Activated T-helper 2 cell treated with anti-CD3 and anti-CD28 coated beads, Interferon-gamma antibody, Interleukin-2, Interleukin-4, amounts not matched to agents 10 μg/mL and 5 μg/mL and 100 μg/mL, durations not matched to agents 14 hours and 24 hours and 36 hours (primary cell): ENCODE measurements around the gene RUNX2. TPM values are rescaled to one million over a fixed set of nuclear protein-coding genes. Genes with fewer than 3 reads are reported as not detected.

Experiments used
- DNase-seq: peaks from one replicate; pipeline ENCODE4 v3.0.0; 2021; ENCODE audit warnings: low spot score
- H3K27ac Mint-ChIP-seq: one replicate; pipeline ENCODE4 v1.8.0; 2021; ENCODE audit warnings: mixed read lengths
- H3K27me3 Mint-ChIP-seq: one replicate; pipeline ENCODE4 v1.8.0; 2021; ENCODE audit warnings: low read depth, mixed read lengths
- H3K36me3 Mint-ChIP-seq: one replicate; pipeline ENCODE4 v1.8.0; 2021; ENCODE audit warnings: low read depth, mixed read lengths
- H3K4me1 Mint-ChIP-seq: one replicate; pipeline ENCODE4 v1.8.0; 2021; ENCODE audit warnings: low read depth, mixed read lengths
- H3K4me3 Mint-ChIP-seq: one replicate; pipeline ENCODE4 v1.8.0; 2021; ENCODE audit warnings: low read depth, mild to moderate bottlenecking, moderate library complexity, mixed read lengths
- H3K9me3 Mint-ChIP-seq: one replicate; pipeline ENCODE4 v1.8.0; 2021; ENCODE audit warnings: mixed read lengths
- intact Hi-C: fragments of 100-400 bp; cut with micrococcal nuclease; formaldehyde crosslinking; loops from one replicate; pipeline ENCODE4 v1.15.1; 2023
- total RNA-seq: library from RNA; stranded (reverse); gene quantifications from 2 replicates; pipeline ENCODE4 v1.2.3, GENCODE V29; 2022

RUNX2 gene
- total RNA-seq, 1 donor from 2014 or later = 60.8 TPM

- Mint-ChIP-seq H3K9me3 (no peaks in the 10 kb centered on the region), H3K36me3 (peaks cover 66% of the 10 kb centered on the region), H3K27me3 (no peaks in the 10 kb centered on the region), H3K27ac (peak overlapping the region; percentile 99), H3K4me3 (peak overlapping the region; percentile 98), H3K4me1 (peaks cover 50% of the 10 kb centered on the region)
- no peak for DNase-seq
- intact Hi-C loops = loop anchor here (1.0 to 5.0 kb wide), 5 partner anchors 43 to 591 kb away; no protein-coding TSS in a partner anchor
Observed at GRCh38 chr6:45420909-45421708, 93.0 kb downstream of the RUNX2 start.

GRCh38 chr6:45421709-45422502 lies 93.8 kb downstream of the RUNX2 start:
- H3K9me3 Mint-ChIP-seq = no peaks in the 10 kb centered on the region
- H3K27me3 Mint-ChIP-seq = no peaks in the 10 kb centered on the region
- H3K4me1 Mint-ChIP-seq = peaks cover 45% of the 10 kb centered on the region
- H3K36me3 Mint-ChIP-seq = peaks cover 71% of the 10 kb centered on the region
- peak overlapping the region; percentile 99 for H3K27ac Mint-ChIP-seq
- intact Hi-C loops = loop anchor here (1.0 to 5.0 kb wide), 4 partner anchors 380 to 590 kb away; no protein-coding TSS in a partner anchor
- peak overlapping the region; percentile 100 for H3K4me3 Mint-ChIP-seq
- peak; percentile 64 for DNase-seq

- H3K27ac Mint-ChIP-seq = peak overlapping the region; percentile 99
- H3K4me1 Mint-ChIP-seq = peaks cover 43% of the 10 kb centered on the region
- peak overlapping the region; percentile 100 for H3K4me3 Mint-ChIP-seq
- H3K9me3 Mint-ChIP-seq = no peaks in the 10 kb centered on the region
- intact Hi-C loops = loop anchor here (1.0 to 5.0 kb wide), 4 partner anchors 380 to 590 kb away; no protein-coding TSS in a partner anchor
- no peaks in the 10 kb centered on the region for H3K27me3 Mint-ChIP-seq
- peak; percentile 62 for DNase-seq
- H3K36me3 Mint-ChIP-seq = peaks cover 71% of the 10 kb centered on the region
Observed at GRCh38 chr6:45422503-45423110, 94.5 kb downstream of the RUNX2 start.

GRCh38 chr6:45423111-45423823 lies 95.1 kb downstream of the RUNX2 start:
- Mint-ChIP-seq H3K4me1 (peaks cover 45% of the 10 kb centered on the region), H3K4me3 (peak overlapping the region; percentile 100), H3K9me3 (no peaks in the 10 kb centered on the region), H3K27ac (peak overlapping the region; percentile 99), H3K27me3 (no peaks in the 10 kb centered on the region), H3K36me3 (peaks cover 73% of the 10 kb centered on the region)
- intact Hi-C loops = loop anchor here (5.0 kb wide), 3 partner anchors 379 to 589 kb away; no protein-coding TSS in a partner anchor
- DNase-seq = no peak

- Mint-ChIP-seq H3K27ac (peak overlapping the region; percentile 93), H3K9me3 (no peaks in the 10 kb centered on the region)
- no peak for DNase-seq
Observed at GRCh38 chr6:45423824-45424450, 95.8 kb downstream of the RUNX2 start.

GRCh38 chr6:45424451-45424861 lies 96.3 kb downstream of the RUNX2 start:
- Mint-ChIP-seq H3K27me3 (no peaks in the 10 kb centered on the region), H3K4me3 (peak overlapping the region; percentile 100), H3K27ac (peak overlapping the region; percentile 93), H3K4me1 (peaks cover 48% of the 10 kb centered on the region), H3K9me3 (no peaks in the 10 kb centered on the region), H3K36me3 (peaks cover 77% of the 10 kb centered on the region)
- DNase-seq = no peak
- intact Hi-C loops = loop anchor here (1.0 to 5.0 kb wide), 8 partner anchors 10 to 588 kb away; no protein-coding TSS in a partner anchor

More at GRCh38 chr6:45423824-45424450, 95.8 kb downstream of the RUNX2 start:
- Mint-ChIP-seq H3K4me3 (peak overlapping the region; percentile 100), H3K27me3 (no peaks in the 10 kb centered on the region), H3K4me1 (peaks cover 48% of the 10 kb centered on the region), H3K36me3 (peaks cover 77% of the 10 kb centered on the region)
- intact Hi-C loops = loop anchor here (1.0 to 5.0 kb wide), 8 partner anchors 10 to 588 kb away; no protein-coding TSS in a partner anchor

GRCh38 chr6:45426251-45426650 lies 98.1 kb downstream of the RUNX2 start:
- no peak for DNase-seq
- intact Hi-C loops = loop anchor here (5.0 kb wide), 1 partner anchor 116 kb away; no protein-coding TSS in a partner anchor
- Mint-ChIP-seq H3K27ac (peak overlapping the region; percentile 59), H3K36me3 (peaks cover 78% of the 10 kb centered on the region), H3K9me3 (no peaks in the 10 kb centered on the region), H3K4me1 (peaks cover 51% of the 10 kb centered on the region), H3K27me3 (no peaks in the 10 kb centered on the region), H3K4me3 (peak overlapping the region; percentile 65)

- no peaks in the 10 kb centered on the region for H3K27me3 Mint-ChIP-seq
- DNase-seq = no peak
- peak overlapping the region; percentile 69 for H3K4me3 Mint-ChIP-seq
- H3K27ac Mint-ChIP-seq = peak overlapping the region; percentile 87
- no peaks in the 10 kb centered on the region for H3K9me3 Mint-ChIP-seq
- peaks cover 61% of the 10 kb centered on the region for H3K4me1 Mint-ChIP-seq
- H3K36me3 Mint-ChIP-seq = peaks cover 77% of the 10 kb centered on the region
- intact Hi-C loops = loop anchor here (5.0 kb wide), 1 partner anchor 115 kb away; no protein-coding TSS in a partner anchor
Observed at GRCh38 chr6:45427726-45428125, 99.6 kb downstream of the RUNX2 start.

- H3K4me3 Mint-ChIP-seq = peak overlapping the region; percentile 62
- no peaks in the 10 kb centered on the region for H3K27me3 Mint-ChIP-seq
- peak overlapping the region; percentile 87 for H3K27ac Mint-ChIP-seq
- intact Hi-C loops = loop anchor here (5.0 kb wide), 1 partner anchor 114 kb away; no protein-coding TSS in a partner anchor
- DNase-seq = no peak
- H3K36me3 Mint-ChIP-seq = peaks cover 77% of the 10 kb centered on the region
- H3K9me3 Mint-ChIP-seq = no peaks in the 10 kb centered on the region
- H3K4me1 Mint-ChIP-seq = peaks cover 64% of the 10 kb centered on the region
Observed at GRCh38 chr6:45428727-45429126, 100.6 kb downstream of the RUNX2 start.

GRCh38 chr6:45430590-45431202 lies 102.6 kb downstream of the RUNX2 start:
- intact Hi-C loops = no loop called here
- Mint-ChIP-seq H3K27me3 (no peaks in the 10 kb centered on the region), H3K9me3 (no peaks in the 10 kb centered on the region), H3K27ac (peak overlapping the region; percentile 78), H3K4me1 (peaks cover 70% of the 10 kb centered on the region), H3K4me3 (peak overlapping the region; percentile 76), H3K36me3 (peaks cover 75% of the 10 kb centered on the region)
- DNase-seq = no peak
